SU-DHL-6 (cell line): ENCODE measurements around the gene ADARB2.

Experiments
- H2AFZ ChIP-seq: fragments of 200-600 bp; sonication (generic); 2 replicates; pipeline ENCODE4 v1.6.1; 2014; ENCODE audit warnings: low read depth, mild to moderate bottlenecking, moderate library complexity, mixed read lengths, antibody characterized with exemption, low read length; ENCODE audit not compliant: severe bottlenecking
- H3F3A ChIP-seq: fragments of 200-600 bp; shearing (Covaris generic); 2 replicates; pipeline ENCODE4 v1.6.0; 2016; ENCODE audit warnings: antibody characterized with exemption, mild to moderate bottlenecking; ENCODE audit not compliant: insufficient read depth
- H3K27ac ChIP-seq: fragments of 200-600 bp; sonication (generic); 2 replicates; pipeline ENCODE4 v1.5.1; 2016; ENCODE audit warnings: low read depth, mild to moderate bottlenecking, low read length, moderate library complexity, mixed read lengths
- H3K27me3 ChIP-seq: fragments of 200-600 bp; sonication (generic), shearing (Covaris generic); 2 replicates; pipeline ENCODE4 v1.6.0; 2014; ENCODE audit warnings: mild to moderate bottlenecking, low read length
- H3K36me3 ChIP-seq: fragments of 200-600 bp; sonication (generic); 2 replicates; pipeline ENCODE4 v1.6.1; 2014; ENCODE audit warnings: mild to moderate bottlenecking, low read length, mixed read lengths
- H3K4me2 ChIP-seq: fragments of 300-600, 200-600 bp; shearing (Covaris generic), sonication (generic); 2 replicates; pipeline ENCODE4 v1.6.0; 2014; ENCODE audit warnings: low read length, low read depth, mild to moderate bottlenecking; ENCODE audit not compliant: poor library complexity, severe bottlenecking
- H3K4me3 ChIP-seq: fragments of 200-600 bp; sonication (generic); 2 replicates; pipeline ENCODE4 v1.5.1; 2014; ENCODE audit warnings: antibody characterized with exemption, low read length, mild to moderate bottlenecking, mixed read lengths; ENCODE audit not compliant: insufficient read depth, poor library complexity, severe bottlenecking
- H3K79me2 ChIP-seq: fragments of 200-600 bp; sonication (generic); 2 replicates; pipeline ENCODE4 v1.6.1; 2014; ENCODE audit warnings: mild to moderate bottlenecking, low read length, moderate library complexity; ENCODE audit not compliant: insufficient read depth
- H3K9ac ChIP-seq: fragments of 200-600 bp; sonication (generic); 2 replicates; pipeline ENCODE4 v1.7.0; 2014; ENCODE audit warnings: mild to moderate bottlenecking, low read length
- H3K9me2 ChIP-seq: fragments of 200-600 bp; sonication (generic); replicated peaks from 2 replicates; pipeline ENCODE4 v1.6.1; 2014; ENCODE audit warnings: low read length; ENCODE audit not compliant: insufficient read depth
- H3K9me3 ChIP-seq: fragments of 200-600 bp; sonication (generic); 2 replicates; pipeline ENCODE4 v1.6.1; 2014; ENCODE audit warnings: low read length, mixed read lengths; ENCODE audit not compliant: insufficient read depth
- H4K20me1 ChIP-seq: fragments of 200-600 bp; sonication (generic); 2 replicates; pipeline ENCODE4 v1.6.1; 2014; ENCODE audit warnings: low read depth, mild to moderate bottlenecking, antibody characterized with exemption, low read length, moderate library complexity, mixed read lengths
- CTCF ChIP-seq: fragments of 200-600 bp; sonication (generic); IDR thresholded peaks from one replicate; pipeline ENCODE4 v1.5.1; 2017; ENCODE audit warnings: antibody characterized with exemption, mild to moderate bottlenecking, low read length, moderate library complexity; ENCODE audit not compliant: insufficient read depth, poor library complexity, severe bottlenecking
- EZH2phosphoT487 ChIP-seq: fragments of 200-600 bp; sonication (generic), shearing (Covaris generic); conservative IDR thresholded peaks from 2 replicates; pipeline ENCODE4 v1.6.1; 2018; ENCODE audit warnings: mild to moderate bottlenecking, antibody characterized with exemption, low read length, moderate library complexity, mixed read lengths

Gene ADARB2

GRCh38 chr10:1577945-1578344 lies 159.4 kb downstream of the ADARB2 start:
- H3K9me2 ChIP-seq, result no peaks in the 10 kb centered on the region
- no peak for TF ChIP-seq EZH2phosphoT487
- no peak for TF ChIP-seq CTCF
- peak overlapping the region; percentile 80 for H3K27ac ChIP-seq
- no peaks in the 10 kb centered on the region for H3K36me3 ChIP-seq
- no peaks in the 10 kb centered on the region for H3K79me2 ChIP-seq
- peak overlapping the region; percentile 4; the same call in 1 of the 2 replicates for H3K9ac ChIP-seq
- no peaks in the 10 kb centered on the region for H3K9me3 ChIP-seq
- H3K27me3 ChIP-seq, result no peaks in the 10 kb centered on the region
- H3K4me3 ChIP-seq, result no peak overlapping the region
- H4K20me1 ChIP-seq, result no peaks in the 10 kb centered on the region
- H2AFZ ChIP-seq, result no peak overlapping the region
- peak overlapping the region; percentile 5 for H3K4me2 ChIP-seq
- H3F3A ChIP-seq, result peaks cover 28% of the 10 kb centered on the region; the same call in 1 of the 2 replicates

GRCh38 chr10:1577373-1577770 lies 160.0 kb downstream of the ADARB2 start:
- Histone ChIP-seq H3K27ac (peak overlapping the region; percentile 80), H3K4me3 (no peak overlapping the region), H3K9me3 (no peaks in the 10 kb centered on the region), H4K20me1 (no peaks in the 10 kb centered on the region), H3K9me2 (no peaks in the 10 kb centered on the region), H3K27me3 (no peaks in the 10 kb centered on the region), H3K9ac (peak overlapping the region; percentile 4; the same call in 1 of the 2 replicates), H3K36me3 (no peaks in the 10 kb centered on the region), H3F3A (peaks cover 28% of the 10 kb centered on the region; the same call in 1 of the 2 replicates), H2AFZ (no peak overlapping the region), H3K4me2 (peak overlapping the region; percentile 5), H3K79me2 (no peaks in the 10 kb centered on the region)
- no peak for TF ChIP-seq EZH2phosphoT487
- no peak for TF ChIP-seq CTCF

GRCh38 chr10:1576467-1577372 lies 160.6 kb downstream of the ADARB2 start:
- H3F3A ChIP-seq, result peaks cover 28% of the 10 kb centered on the region; the same call in 1 of the 2 replicates
- H3K9me2 ChIP-seq, result no peaks in the 10 kb centered on the region
- no peaks in the 10 kb centered on the region for H3K36me3 ChIP-seq
- H3K27ac ChIP-seq, result peak overlapping the region; percentile 80
- no peaks in the 10 kb centered on the region for H3K27me3 ChIP-seq
- H4K20me1 ChIP-seq, result no peaks in the 10 kb centered on the region
- no peak overlapping the region for H2AFZ ChIP-seq
- H3K9ac ChIP-seq, result peak overlapping the region; percentile 12; the same call in 1 of the 2 replicates
- no peak overlapping the region for H3K4me3 ChIP-seq
- TF ChIP-seq EZH2phosphoT487, result no peak
- peak; percentile 10 for TF ChIP-seq CTCF
- peak overlapping the region; percentile 24 for H3K4me2 ChIP-seq
- no peaks in the 10 kb centered on the region for H3K9me3 ChIP-seq
- no peaks in the 10 kb centered on the region for H3K79me2 ChIP-seq
